Kidney capillary endothelial cell (primary cell): ENCODE data around the gene ROS1.
"Not testable (repeated sequence)": the region's sequence is repeated elsewhere in the genome, so short reads cannot be mapped to it uniquely, and the experiment has no call there.

Experiments
- DNase-seq: peaks from one replicate; pipeline ENCODE4 v3.0.0-alpha.2; 2018; ENCODE audit warnings: low spot score

Gene ROS1

DNA sequence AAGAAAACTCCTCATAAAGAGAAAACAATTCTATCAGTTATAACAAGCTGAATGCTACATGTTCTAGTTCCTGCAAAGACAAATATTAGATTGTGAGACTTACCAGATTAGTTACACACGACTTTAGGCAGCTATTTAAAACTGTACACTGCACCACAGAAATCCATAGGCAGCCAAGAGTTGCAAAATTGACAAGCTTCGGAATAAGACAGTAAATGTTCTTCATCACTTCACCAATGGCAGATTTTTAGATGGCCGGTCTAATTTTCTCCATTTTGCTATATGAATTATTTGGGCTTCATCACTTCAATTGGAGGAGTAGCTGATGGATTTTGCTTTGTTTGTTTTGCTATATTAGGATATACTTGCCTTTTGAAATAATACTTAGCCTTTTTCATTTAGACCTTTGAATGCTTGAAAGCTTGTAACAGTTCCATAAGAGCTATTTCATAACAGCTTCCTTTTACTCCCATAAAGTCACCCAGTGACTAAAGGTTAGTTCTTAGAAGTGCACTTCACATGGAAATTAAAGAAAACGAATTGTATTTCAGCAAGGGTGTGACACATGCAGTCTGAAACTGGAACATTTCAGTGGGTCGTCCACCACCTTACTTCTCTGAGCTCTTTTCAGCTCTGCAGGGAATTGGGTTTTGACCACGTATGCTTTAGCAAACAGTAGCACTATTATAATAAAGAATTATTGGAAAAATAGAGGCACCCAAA is at the start of gene ROS1:
ROS1 (minus strand) TSS at position 512 of the 723 bp plus-strand sequence; CDS start at position 226, 286 bp downstream.
- no peak for DNase-seq

DNA sequence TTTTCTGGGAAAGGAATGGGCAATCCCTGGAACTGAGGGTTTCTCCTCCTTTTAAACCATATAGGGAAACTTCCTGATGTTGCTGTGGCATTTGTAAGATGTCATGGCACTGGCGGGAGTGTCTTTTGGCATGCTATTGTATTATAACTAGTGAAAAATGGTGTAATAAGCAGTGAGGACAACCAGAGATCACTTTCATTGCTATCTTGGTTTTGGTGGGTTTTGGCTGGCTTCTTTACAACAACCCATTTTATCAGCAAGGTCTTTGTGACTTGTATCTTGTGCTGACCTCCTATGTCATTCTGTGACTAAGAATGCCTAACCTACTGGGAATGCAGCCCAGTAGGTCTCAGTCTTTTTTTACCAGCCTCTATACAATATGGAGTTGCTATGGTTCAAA is 47.7 kb upstream of the ROS1 start:
- no peak for DNase-seq

DNA sequence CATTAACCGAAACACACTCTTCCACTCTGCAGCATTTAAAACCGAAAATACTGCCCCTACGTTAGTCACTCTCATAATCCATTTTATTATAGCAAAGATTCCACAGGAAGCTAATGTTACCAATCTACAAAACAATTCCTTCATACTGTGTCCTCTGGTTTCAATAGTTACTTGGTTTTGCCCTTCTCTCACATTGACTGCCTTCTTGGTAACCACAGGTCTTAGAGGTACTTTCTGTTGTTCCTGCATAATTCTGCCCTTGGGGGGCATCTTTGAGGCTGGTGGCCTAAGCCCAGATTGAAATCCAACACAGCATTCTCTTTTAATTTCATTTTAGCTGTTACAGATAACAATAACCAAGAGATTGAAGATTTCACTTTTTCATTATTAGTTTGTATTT is 46.9 kb upstream of the ROS1 start:
- no peak for DNase-seq

DNA sequence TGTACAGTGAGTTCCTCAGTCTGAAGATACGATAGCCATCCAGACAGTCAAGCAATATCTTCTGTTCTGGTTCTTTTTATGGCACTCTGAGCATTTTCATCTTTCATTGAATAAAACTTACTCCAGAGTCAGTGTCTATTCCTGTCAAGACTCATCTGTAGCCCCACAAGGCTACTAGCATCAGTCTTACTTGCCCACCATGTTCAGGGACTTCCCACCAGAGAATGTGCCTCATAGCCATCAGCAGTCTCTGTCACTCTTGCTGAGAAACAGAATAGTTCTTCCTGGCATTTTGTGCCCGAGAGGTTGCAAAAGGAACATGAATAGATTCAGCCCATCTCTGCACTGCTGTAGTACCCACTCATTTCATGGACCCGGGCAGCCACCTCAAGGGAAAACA is 44.0 kb upstream of the ROS1 start:
- no peak for DNase-seq

DNA sequence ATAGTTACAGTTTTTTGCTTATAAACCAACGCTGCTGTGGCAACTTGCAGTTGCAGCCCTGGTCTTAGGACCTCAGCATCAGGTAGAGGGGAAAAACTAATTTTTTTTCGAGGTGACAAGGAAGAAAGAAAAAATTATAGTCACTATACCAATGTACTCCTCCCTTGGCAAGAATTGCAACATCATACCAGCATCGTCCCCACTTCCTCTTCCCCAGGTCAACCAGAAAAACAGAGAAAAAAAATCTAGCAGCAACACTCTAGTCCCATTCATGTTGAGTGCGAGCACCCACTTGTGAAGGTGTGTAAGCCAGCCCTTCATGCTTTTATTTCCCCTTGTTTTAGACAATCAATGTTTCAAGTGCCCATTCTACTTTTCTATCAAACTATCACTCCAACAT is 43.6 kb upstream of the ROS1 start:
- DNase-seq: no peak

DNA sequence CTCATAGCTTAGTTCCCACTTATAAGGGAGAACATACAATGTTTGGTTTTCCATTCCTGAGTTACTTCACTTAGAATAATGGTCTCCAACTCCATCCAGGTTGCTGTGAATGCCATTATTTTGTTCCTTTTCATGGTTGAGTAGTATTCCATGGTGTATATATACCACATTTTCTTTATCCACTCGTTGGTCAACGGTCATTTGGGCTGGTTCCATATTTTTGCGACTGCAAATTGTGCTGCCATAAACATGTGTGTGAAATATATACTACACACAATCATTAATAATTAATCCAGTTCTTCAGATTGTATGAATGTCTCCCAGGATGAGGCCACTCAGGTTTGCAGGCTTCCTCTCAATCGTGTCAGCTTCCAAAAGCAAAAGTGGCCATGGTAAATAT is 42.8 kb upstream of the ROS1 start:
- not testable (repeated sequence) for DNase-seq

DNA sequence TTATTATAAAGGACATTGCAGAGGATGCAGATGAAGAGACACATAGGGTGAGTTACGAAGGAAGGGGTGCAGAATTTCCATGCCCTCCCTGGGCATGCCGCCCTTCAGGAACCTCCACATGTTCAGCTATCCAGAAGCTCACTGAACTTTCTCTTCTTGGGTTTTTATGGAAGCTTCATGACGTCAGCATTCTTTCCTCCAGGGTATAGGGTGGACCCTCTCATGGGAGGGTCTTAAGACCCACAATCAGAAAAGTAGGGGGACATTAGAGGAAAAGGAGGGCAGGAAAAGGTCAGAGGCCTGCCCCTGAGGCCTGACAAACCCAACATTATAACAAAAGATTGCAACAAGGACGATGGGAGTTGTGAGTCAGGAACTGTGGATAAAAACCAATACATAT is 42.1 kb upstream of the ROS1 start:
- no peak for DNase-seq

DNA sequence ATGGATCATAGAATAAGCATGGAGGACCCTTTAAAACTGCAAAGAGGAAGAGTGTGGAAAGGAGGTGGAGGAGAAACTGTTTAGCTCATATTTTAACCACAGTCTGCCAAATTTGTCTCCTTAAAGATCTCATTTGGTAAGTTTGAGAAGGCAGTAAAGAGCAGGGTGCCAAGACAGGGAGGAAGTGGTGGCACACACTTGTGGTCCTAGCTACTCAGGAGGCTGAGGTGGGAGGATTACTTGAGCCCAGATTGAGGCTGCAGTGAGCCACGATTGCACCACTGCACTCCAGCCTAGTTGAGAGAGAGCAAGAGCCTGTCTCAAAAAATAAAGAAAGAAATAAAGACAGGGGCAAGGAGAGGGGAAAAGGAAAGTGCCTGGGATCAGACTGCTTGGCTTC is 39.9 kb upstream of the ROS1 start:
- no peak for DNase-seq

DNA sequence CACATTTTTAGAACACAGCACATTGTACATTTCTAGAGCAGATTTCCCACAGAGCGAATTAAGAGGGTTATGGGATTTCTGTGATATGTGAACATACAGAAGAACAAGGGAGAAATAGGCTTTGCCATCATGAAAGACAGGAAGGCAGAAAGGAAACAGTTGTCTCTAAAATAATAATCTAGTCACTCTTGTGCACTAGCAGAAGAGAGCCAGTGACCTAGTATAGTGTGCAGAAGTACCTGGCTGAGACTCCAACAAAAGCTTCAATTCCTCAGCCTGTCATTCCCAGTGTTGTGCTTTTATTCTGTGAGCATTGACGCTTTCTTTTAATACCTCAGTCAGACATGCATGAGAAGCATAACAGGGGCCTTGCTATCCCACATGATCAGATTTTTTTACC is 39.0 kb upstream of the ROS1 start:
- no peak for DNase-seq

DNA sequence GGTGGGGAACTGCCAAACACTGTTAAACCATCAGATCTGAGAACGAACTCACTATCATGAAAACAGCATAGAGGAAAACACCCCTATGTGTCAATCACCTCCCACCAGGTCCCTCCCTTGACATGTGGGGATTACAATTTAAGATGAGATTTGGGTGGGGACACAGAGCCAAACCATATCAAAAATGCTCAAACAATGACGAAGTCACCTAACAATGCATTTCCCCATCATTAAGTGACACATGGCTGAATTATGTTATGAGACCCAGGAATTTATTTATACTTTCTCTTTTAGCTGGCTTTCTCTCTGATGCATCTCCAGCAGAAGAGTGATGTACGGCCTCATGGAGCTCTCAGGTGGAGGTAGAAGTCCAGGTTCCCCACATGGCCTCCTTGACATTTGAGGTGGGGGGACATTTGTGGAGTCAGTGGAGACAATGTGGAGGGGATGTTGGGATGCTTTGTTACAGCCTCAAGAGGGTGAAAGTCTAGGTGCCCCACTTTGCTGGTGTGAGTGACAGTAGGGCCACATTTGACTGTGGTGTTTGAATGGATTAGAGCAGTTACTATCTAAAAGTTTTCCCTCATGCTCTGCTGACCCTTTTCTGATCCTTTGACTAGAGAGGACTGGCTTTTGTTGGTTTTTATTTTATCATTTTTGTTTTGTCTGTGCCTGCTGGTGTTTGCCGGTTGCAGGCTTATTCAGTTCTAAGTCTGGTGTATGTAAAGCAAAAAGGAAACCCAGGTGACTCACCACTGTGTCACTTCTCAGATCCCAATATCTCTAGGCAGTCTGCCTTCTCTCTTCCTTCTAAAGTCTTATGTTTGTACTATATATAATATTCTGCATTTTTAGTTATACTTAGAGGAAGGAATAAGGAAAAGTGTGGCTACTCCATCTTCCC is 38.3 kb upstream of the ROS1 start:
- DNase-seq: peak; percentile 82

DNA sequence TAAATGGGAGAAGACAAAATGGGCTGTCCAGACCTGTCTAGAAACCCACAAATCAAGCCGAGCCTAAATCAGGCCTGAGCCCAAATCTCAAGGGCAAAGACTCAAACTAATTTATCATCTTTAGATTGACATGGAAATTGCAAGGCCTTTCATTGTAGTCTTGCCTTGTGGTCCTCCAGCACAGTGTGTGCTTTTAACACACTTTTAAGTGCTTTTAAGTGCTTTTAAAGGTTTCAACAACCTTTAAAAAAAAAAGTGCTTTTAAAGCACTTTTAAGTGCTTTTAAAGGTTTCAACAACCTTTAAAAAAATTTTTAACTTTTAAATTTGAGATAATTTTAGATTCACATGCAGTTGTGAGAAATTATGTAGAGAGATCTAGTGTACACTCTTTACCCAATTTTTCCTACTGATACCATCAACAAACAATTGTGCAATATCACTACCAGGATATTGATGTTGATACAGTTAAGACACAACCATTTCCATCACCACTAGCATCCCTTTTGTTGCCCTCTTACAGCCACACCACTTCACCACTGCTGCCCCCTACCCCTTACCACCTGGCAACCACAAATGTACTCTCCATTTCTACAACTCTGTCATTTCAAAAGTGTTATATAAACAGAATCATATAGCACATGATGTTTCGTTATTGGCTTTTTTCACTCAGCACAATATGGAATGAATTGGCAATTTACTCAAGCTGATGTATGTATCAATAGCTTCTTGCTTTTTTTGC is 33.6 kb upstream of the ROS1 start:
- no peak for DNase-seq

DNA sequence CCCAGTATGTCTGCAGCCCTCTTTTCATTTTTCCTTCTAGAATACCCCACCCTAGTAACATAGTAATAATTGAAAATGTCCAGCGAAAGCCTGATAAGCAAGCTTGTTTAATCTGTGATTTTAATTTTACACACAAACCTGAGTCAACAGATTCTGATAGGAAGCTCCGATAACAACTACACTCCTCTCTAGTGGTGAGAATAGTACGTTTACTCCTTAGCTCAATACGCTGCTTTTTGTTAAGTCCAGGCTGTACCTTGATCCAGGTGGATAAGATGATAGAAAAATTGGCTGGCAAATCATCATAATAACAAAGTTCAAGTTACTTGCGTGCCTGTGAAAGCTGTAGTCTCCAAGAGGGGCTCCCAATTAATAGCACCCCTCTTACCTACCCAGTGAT is 31.3 kb upstream of the ROS1 start:
- no peak for DNase-seq

DNA sequence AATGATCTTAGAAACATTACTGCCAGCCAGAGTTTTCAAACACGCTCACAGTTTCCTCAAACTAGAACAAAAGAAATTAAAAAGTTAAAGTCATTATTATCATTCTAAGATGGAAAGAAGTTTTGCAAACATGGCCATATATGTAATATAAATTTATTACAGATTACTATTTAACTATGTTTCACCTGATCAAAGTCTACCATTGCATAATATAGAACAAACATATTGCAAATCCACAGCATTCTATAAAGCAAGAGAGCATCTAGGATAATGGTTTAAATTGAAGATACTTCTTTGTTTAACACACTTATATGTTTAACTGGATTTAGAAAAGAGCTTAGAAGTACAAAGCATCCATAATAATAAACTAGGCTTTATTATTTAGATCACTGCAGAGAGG is 30.5 kb upstream of the ROS1 start:
- no peak for DNase-seq

DNA sequence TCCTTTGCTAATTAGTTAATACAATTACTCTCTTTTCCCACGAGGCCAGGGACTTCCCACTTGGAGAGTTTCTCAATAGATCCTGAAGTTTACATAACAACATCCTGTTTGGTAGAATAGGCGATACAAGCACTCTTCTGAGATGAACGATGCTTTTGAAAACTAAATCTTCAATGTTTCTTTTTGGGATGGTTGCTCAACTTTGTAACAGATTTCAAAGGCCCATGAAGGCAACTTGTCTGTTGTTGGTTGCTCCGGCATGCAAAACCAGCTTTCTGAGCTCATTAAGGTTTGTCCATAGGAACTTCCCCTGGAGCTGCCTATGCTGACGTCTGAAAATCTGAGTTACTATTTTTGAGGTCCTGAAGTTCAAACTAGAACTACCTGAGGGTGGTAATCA is 25.9 kb upstream of the ROS1 start:
- DNase-seq: no peak

DNA sequence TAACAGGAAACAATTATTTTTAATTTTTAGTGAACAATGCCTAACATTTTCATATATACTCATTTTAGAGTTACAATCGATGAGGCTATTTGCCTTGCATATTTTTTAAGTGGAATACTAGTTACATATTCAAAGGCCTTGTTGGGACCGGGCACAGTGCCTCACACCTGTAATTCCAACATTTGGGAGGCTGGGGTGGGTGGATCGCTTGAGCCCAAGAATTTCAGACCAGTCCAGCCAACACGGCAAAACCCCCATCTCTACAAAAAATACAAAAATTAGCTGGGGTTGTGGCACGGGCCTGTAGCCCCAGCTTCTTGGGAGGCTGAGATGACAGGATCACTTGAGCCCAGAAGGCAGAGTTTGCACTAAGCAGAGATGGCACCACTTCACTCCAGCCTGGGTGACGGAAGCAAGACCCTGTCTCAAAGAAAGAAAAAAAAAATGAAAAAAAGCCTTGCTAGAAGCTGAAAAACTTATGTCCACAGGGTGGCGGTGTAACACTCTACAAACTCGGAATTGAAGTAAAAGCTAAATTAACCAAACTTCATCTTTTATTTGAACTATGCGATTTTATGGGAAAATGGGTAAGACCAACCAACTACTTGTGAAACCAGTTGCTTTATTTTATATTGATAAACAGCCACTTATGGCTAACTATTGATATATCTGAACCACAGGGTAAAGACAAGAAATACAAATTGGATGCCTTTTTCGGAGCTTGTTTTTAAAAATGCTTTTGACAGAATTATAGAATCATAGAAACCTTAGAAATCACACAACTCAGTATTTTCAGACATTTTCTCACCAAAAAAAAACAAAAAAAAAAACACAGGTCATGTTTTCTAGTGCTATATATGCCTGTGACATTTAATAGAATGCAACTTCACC is 24.1 kb upstream of the ROS1 start:
- DNase-seq: peak; percentile 66

DNA sequence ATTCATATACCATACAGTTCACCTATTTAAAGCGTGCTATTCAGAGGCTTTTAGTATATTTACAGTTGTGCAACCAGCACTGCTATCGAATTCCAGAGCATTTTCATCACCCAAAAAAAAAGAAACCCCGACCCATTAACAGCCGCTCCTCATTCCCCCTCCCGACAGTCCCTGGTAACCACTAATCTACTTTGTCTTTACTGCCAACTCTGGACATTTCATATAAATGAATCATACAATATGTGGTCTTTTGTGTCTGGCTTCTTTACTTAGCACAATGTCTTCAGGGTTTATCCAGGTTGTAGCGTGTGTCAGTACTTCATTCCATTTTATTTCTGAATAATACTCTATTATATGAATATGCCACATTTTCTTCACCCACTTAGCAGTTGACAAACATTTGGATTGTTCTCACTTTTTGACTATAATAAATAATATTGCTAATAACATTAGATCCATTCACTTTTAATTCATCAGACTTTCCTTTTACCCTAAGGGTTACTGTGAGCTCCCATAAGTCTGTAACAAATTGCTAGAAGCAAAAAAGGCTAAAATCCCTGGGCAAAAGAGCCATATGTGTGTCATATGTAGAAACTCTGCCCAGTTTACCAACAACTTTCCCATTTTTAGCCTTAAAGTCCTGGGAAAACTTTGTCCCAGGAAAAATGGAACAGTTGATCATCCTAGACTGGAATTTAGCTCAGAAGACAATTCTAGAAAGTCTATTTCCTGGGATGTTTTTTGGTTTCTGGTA is 23.2 kb upstream of the ROS1 start:
- peak; percentile 27 for DNase-seq

DNA sequence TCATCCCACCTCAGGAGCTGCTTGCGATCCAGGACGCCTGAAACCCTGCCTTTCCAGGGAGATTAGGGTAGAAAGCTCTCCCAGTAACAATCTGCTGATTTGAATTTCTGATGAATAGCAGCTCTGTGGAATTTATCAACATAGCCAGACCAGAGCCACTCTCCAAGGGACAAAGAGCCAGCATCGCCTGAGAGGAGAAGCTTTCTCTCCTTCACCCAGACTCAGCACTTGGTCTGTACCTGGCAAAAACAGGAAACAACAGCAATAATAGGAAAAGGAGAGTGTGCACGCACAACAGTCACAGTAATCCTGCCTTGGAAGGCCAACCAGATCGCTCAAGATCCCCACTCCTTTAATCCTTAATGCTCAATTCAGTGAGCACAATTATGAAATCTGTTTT is 22.3 kb upstream of the ROS1 start:
- DNase-seq: no peak

DNA sequence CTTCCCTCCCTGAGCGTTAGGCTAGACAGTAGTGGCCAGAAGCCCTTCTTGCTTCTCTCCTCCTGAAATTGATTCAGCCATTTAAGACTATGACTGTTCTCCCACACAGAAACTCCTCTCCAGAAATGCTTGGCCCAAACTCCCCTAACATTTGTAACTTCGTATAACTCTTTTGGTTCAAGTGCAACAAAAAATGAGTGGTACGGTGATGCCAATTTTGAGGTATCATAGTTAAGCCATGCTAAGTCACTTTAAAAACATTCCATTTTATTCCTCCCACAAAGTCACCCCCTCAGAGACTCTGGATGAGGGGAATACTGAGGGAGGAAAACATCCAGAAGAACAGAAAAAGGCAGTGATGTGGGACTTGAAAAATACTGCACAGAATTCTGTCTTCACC is 21.1 kb upstream of the ROS1 start:
- no peak for DNase-seq

DNA sequence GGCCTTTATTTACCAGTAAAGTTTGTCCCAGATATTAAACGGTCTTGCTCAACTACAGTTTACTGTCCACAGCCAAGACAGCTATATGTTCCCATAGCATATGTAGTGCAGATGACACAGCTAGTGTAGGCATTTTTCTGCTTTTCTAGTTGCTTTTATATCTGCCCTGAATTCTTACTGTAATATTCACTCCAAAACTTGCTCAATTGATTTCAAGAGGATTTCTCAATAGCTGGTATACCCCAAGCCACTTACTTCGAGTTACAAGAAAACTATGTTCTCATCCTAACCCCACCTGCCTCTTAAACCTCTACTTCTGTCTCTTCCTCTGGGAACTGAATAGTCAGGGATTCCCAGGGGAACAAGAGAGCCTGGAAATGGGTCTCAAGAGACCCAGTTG is 18.9 kb upstream of the ROS1 start:
- DNase-seq: no peak

DNA sequence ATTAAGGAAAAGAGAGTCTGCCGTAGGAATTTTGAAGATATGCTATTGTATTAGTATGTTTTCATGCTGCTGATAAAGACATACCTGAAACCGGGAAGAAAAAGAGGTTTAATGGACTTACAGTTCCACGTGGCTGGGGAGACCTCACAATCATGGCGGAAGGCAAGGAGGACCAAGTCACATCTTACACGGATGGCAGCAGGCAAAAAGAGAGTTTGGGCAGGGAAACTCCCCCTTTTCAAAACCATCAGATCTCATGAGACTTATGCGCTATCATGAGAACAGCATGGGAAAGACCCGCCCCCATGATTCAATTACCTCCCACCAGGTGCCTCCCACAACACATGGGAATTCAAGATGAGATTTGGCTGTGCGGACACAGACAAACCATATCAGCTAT is 16.6 kb upstream of the ROS1 start:
- not testable (repeated sequence) for DNase-seq

DNA sequence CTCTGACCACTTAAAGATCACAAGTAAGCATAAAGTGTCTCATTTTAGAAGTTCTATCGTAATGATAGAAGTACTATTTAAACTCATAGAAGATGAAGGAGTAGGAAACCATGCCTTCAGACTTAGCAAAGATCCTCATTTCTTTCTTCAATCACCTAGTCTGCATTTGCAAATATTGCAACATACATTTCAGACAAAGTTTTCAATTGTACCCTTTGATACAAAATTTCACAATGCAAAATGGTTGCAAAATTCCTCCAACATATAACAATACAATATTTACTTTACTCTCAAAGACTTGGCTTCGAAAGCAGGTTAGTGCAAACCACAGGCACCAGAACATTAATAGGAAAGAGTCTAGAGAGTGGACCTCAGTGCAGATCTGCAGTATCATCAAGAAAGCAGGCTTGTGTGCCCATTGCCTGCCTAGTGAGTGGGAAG is 16.1 kb upstream of the ROS1 start:
- no peak for DNase-seq
